HG03280 (cell line): Measurements from ENCODE around the gene ATP6V1F.

Experiments used
- ATAC-seq: cut with Tn5 transposase; IDR thresholded peaks from one replicate; pipeline ENCODE4 v1.9.1; 2021; ENCODE audit warnings: mild to moderate bottlenecking, moderate library complexity; ENCODE audit not compliant: unreplicated experiment

ATP6V1F gene

DNA sequence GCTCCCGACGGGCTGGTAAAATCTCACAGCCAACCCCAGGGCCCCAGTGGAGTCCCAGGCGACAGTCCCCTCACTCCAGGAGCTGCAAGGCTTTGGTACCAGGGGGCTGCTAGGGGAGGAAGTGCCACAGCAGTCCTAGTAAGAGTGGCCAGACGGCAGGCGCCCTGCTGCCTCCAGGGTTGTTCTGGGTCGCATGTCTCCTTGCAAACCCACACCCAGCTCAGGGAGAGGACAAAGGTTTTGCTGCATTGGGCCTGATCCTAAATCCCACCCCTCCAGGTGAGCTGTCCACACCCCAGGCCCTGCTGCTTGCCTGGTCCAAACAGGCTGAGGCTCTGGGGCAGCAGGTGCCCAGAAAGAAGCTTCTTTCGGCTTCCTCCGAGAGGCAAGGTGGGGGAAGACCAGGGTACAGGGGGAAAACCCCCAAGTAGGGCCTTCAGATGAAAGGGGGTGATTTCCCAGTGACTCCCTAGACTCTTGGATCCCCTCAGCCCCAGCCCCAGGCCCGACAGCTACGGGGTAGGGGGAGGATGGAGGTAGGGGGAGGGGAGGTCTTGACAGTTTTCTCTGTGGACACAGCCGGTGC, 52.0 kb downstream of the ATP6V1F start:
- ATAC-seq: no peak

DNA sequence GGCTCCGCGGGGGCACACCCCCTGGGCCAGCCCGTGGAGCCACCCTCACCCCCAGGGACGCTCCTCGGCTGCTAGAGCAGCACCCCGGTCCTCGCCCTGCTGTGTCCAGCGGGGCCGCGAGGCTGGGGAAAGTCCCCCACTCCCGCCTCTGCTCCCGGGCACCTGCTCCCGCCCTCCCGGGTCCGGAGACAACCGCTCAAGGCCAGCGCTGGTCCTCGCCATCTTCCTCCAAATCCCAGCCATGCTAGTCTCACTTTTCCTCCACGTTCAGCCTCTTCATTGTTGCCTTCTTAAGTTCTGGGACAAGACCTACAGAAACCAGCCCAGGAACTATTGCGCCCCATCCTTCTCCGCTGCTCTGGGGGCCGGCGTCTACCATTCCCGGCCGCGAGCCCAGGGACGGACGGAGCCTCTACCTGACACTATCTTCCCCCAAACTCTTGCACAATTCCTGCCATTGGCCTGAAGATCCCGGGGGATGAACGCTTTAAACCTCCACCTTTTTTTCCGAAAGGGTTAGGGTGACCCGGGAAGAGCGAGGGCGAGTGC, 52.7 kb downstream of the ATP6V1F start:
- ATAC-seq: no peak
